SK-N-MC (cell line): ENCODE data around the gene CS.
"Not testable (repeated sequence)": the region's sequence is repeated elsewhere in the genome, so short reads cannot be mapped to it uniquely, and the experiment has no call there.

Experiments
- DNase-seq: peaks from one replicate; pipeline ENCODE4 v3.0.0-alpha.2; 2011; ENCODE audit warnings: low read depth, low spot score
- H3K27ac ChIP-seq: fragments of 200-600 bp; sonication (generic); 2 replicates; pipeline ENCODE4 v1.5.1; 2016; ENCODE audit warnings: mixed run types
- H3K36me3 ChIP-seq: fragments of 200-600 bp; sonication (generic); 2 replicates; pipeline ENCODE4 v1.6.1; 2017; ENCODE audit warnings: antibody characterized with exemption, low read length, mixed read lengths; ENCODE audit not compliant: insufficient read depth
- H3K4me3 ChIP-seq: fragments of 200-600 bp; sonication (generic); 2 replicates; pipeline ENCODE4 v1.5.1; 2016
- H3K9ac ChIP-seq: fragments of 200-600 bp; sonication (generic); 2 replicates; pipeline ENCODE4 v1.8.0; 2017; ENCODE audit warnings: mixed run types, mixed read lengths; ENCODE audit not compliant: insufficient read length
- H3K9me3 ChIP-seq: fragments of 200-600 bp; sonication (generic); 2 replicates; pipeline ENCODE4 v1.6.1; 2017; ENCODE audit warnings: low read depth, mild to moderate bottlenecking, antibody characterized with exemption, low read length, moderate library complexity, mixed read lengths
- EZH2 ChIP-seq: fragments of 200-600 bp; sonication (generic); IDR thresholded peaks from one replicate; pipeline ENCODE4 v1.6.1; 2017; ENCODE audit warnings: antibody characterized with exemption
- FOXP2 ChIP-seq: optimal IDR thresholded peaks from 2 replicates; pipeline ENCODE3; 2011; ENCODE audit warnings: mild to moderate bottlenecking, moderate library complexity; ENCODE audit not compliant: insufficient read depth; ENCODE audit errors: extremely low read length, control extremely low read depth
- POLR2AphosphoS5 ChIP-seq: IDR thresholded peaks from 2 replicates; pipeline ENCODE4 v1.6.1; 2012; ENCODE audit warnings: mild to moderate bottlenecking, low read depth, low read length, borderline replicate concordance

CS gene

GRCh38 chr12:56271031-56271430 is 29.1 kb downstream of the CS start:
- peaks cover 50% of the 10 kb centered on the region for H3K36me3 ChIP-seq
- no peak for DNase-seq

GRCh38 chr12:56267443-56268071 is 32.6 kb downstream of the CS start:
- no peak for DNase-seq
- Histone ChIP-seq H3K9me3 (no peaks in the 10 kb centered on the region), H3K9ac (no peak overlapping the region), H3K4me3 (peak overlapping the region; percentile 96), H3K27ac (no peak overlapping the region), H3K36me3 (peaks cover 18% of the 10 kb centered on the region)
- no peak for TF ChIP-seq POLR2AphosphoS5
- no peak for TF ChIP-seq FOXP2
- TF ChIP-seq EZH2, result no peak

More at GRCh38 chr12:56271031-56271430, 29.1 kb downstream of the CS start:
- no peak overlapping the region for H3K4me3 ChIP-seq
- H3K9me3 ChIP-seq, result no peaks in the 10 kb centered on the region
- no peak for TF ChIP-seq EZH2
- peak overlapping the region; percentile 54; the same call in 1 of the 2 replicates for H3K27ac ChIP-seq
- H3K9ac ChIP-seq, result no peak overlapping the region

- H3K9ac ChIP-seq, result peak within 1 kb of the TSS; percentile 74
- TF ChIP-seq FOXP2 (no peak), EZH2 (no peak), POLR2AphosphoS5 (peak; percentile 78; the same call in 1 of the 2 replicates)
- no peak for DNase-seq
- H3K36me3 ChIP-seq, result peaks cover 18% of the 10 kb centered on the region
- no peaks in the 10 kb centered on the region for H3K9me3 ChIP-seq
- peak within 1 kb of the TSS; percentile 96 for H3K4me3 ChIP-seq
- no peak within 1 kb of the TSS for H3K27ac ChIP-seq
Observed at GRCh38 chr12:56266693-56267442, 33.3 kb downstream of the CS start, which contains the start of gene COQ10A. Gene COQ10A, plus strand, starts transcription at chr12:56266942. Its CDS starts 177 bp downstream, at chr12:56267119.

GRCh38 chr12:56266068-56266692 is 34.0 kb downstream of the CS start:
- not testable (repeated sequence) for DNase-seq, H3K9me3 ChIP-seq, H3K27ac ChIP-seq
- Histone ChIP-seq H3K4me3 (peak overlapping the region; percentile 96), H3K9ac (peak overlapping the region; percentile 74), H3K36me3 (peaks cover 11% of the 10 kb centered on the region; the same call in 1 of the 2 replicates)

- not testable (repeated sequence) for H3K27ac ChIP-seq, H3K4me3 ChIP-seq, H3K9ac ChIP-seq, DNase-seq, H3K9me3 ChIP-seq, H3K36me3 ChIP-seq
Observed at GRCh38 chr12:56262955-56263354, 37.2 kb downstream of the CS start.

- H3K9ac ChIP-seq, result no peak overlapping the region
- no peak for DNase-seq
- no peak for TF ChIP-seq FOXP2
- no peak for TF ChIP-seq POLR2AphosphoS5
- TF ChIP-seq EZH2, result no peak
- H3K4me3 ChIP-seq, result no peak overlapping the region
- peaks cover 3% of the 10 kb centered on the region for H3K36me3 ChIP-seq
- H3K9me3 ChIP-seq, result no peaks in the 10 kb centered on the region
- no peak overlapping the region for H3K27ac ChIP-seq
Observed at GRCh38 chr12:56261503-56262232, 38.5 kb downstream of the CS start.

GRCh38 chr12:56260921-56261320 is 39.2 kb downstream of the CS start:
- Histone ChIP-seq H3K9ac (no peak overlapping the region), H3K27ac (no peak overlapping the region), H3K4me3 (no peak overlapping the region), H3K9me3 (no peaks in the 10 kb centered on the region), H3K36me3 (peaks cover 11% of the 10 kb centered on the region)
- TF ChIP-seq FOXP2 (no peak), EZH2 (no peak), POLR2AphosphoS5 (no peak)
- no peak for DNase-seq

- Histone ChIP-seq H3K9ac (no peak overlapping the region), H3K36me3 (peaks cover 16% of the 10 kb centered on the region), H3K27ac (no peak overlapping the region), H3K9me3 (no peaks in the 10 kb centered on the region), H3K4me3 (no peak overlapping the region)
- TF ChIP-seq EZH2 (no peak), FOXP2 (no peak), POLR2AphosphoS5 (no peak)
- no peak for DNase-seq
Observed at GRCh38 chr12:56260380-56260779, 39.8 kb downstream of the CS start.
